ENCODE data around the gene CNGB1. TPM values are rescaled to one million over a fixed set of nuclear protein-coding genes. Genes with fewer than 3 reads are reported as not detected.
A peak's percentile ranks its signal among the peaks of the same experiment; 100 is the strongest.

CNGB1 gene
- total RNA-seq, 1 experiment from 2014 or later, result not detected

GRCh38 chr16:57958544-57958943, 12.4 kb downstream of the CNGB1 start:
- no peaks in the 10 kb centered on the region for H3K27me3 Mint-ChIP-seq (ENCODE audit: low read depth)
- no peak for DNase-seq (ENCODE audit: low spot score)
- H3K36me3 Mint-ChIP-seq, result no peaks in the 10 kb centered on the region
- H3K9me3 Mint-ChIP-seq, result no peaks in the 10 kb centered on the region
- H3K27ac Mint-ChIP-seq, result no peak overlapping the region
- no peak for ATAC-seq
- H3K4me1 Mint-ChIP-seq, result peaks cover 19% of the 10 kb centered on the region
- no peak for TF ChIP-seq KAT7 (CRISPR knock-in tag; IDR thresholded peaks at IDR 0.05; ENCODE audit: borderline replicate concordance)
- TF ChIP-seq STAT6 (CRISPR knock-in tag; conservative IDR thresholded peaks at IDR 0.05; ENCODE audit: low read depth), result no peak
- no peak for TF ChIP-seq SMAD4 (CRISPR knock-in tag; IDR thresholded peaks at IDR 0.05)
- no peak for TF ChIP-seq USF1 (CRISPR knock-in tag; IDR thresholded peaks at IDR 0.05)
- no peak for TF ChIP-seq CREM (CRISPR knock-in tag; IDR thresholded peaks at IDR 0.05)
- TF ChIP-seq NFYB (CRISPR knock-in tag; conservative IDR thresholded peaks at IDR 0.05; ENCODE audit: low read depth), result no peak
- TF ChIP-seq MAX (CRISPR knock-in tag; IDR thresholded peaks at IDR 0.05), result no peak
- TF ChIP-seq ZNF121 (CRISPR knock-in tag; IDR thresholded peaks at IDR 0.05), result no peak
- no peak for TF ChIP-seq GTF2I (CRISPR knock-in tag; conservative IDR thresholded peaks at IDR 0.05)
- no peak for TF ChIP-seq TCF7 (CRISPR knock-in tag; IDR thresholded peaks at IDR 0.05; ENCODE audit: low read depth)
- TF ChIP-seq ZNF317 (CRISPR knock-in tag; IDR thresholded peaks at IDR 0.05; ENCODE audit: borderline replicate concordance, low read depth), result no peak
- no peak for TF ChIP-seq TP53 (CRISPR knock-in tag; IDR thresholded peaks at IDR 0.05)
- no peak for TF ChIP-seq ELF4 (CRISPR knock-in tag; IDR thresholded peaks at IDR 0.05; ENCODE audit: low read depth)
- no peak for TF ChIP-seq FOXP1 (CRISPR knock-in tag; IDR thresholded peaks at IDR 0.05; ENCODE audit: borderline replicate concordance)
- no peak for TF ChIP-seq ZMAT4 (CRISPR knock-in tag; IDR thresholded peaks at IDR 0.05)
- CTCF ChIA-PET, result interaction anchor here (1.0 to 1.9 kb wide), 3 partner anchors 19 to 164 kb away, joined by 3 to 4 read pairs (median 3); no protein-coding TSS in a partner anchor
- POLR2A ChIA-PET, result no interaction called here
- H3K4me3 Mint-ChIP-seq, result no peak overlapping the region

- ChIA-PET CTCF (interaction anchor here (0.8 to 3.2 kb wide), 15 partner anchors 8 to 182 kb away, joined by 3 to 14 read pairs (median 4); partner anchors contain the start of genes CFAP20 and ZNF319), POLR2A (no interaction called here)
- peak; percentile 49; the same call in 1 of the 2 replicates for ATAC-seq
These were observed 13.1 kb downstream of the CNGB1 start for GRCh38 chr16:57957673-57958392.

More at GRCh38 chr16:57957673-57958392, 13.1 kb downstream of the CNGB1 start:
- H3K9me3 Mint-ChIP-seq, result no peaks in the 10 kb centered on the region
- H3K27me3 Mint-ChIP-seq (ENCODE audit: low read depth), result no peaks in the 10 kb centered on the region
- H3K4me1 Mint-ChIP-seq, result peaks cover 19% of the 10 kb centered on the region
- H3K4me3 Mint-ChIP-seq, result no peak overlapping the region
- no peaks in the 10 kb centered on the region for H3K36me3 Mint-ChIP-seq
- DNase-seq (ENCODE audit: low spot score), result no peak
- TF ChIP-seq USF1 (CRISPR knock-in tag; IDR thresholded peaks at IDR 0.05) (no peak), STAT6 (CRISPR knock-in tag; conservative IDR thresholded peaks at IDR 0.05; ENCODE audit: low read depth) (no peak), SOX15 (CRISPR knock-in tag; IDR thresholded peaks at IDR 0.05) (no peak), USF2 (CRISPR knock-in tag; IDR thresholded peaks at IDR 0.05) (no peak)
- no peak overlapping the region for H3K27ac Mint-ChIP-seq

All from WTC11 (cell line).